Adrenal gland (tissue), 5 donors: ENCODE results near the gene ANKS3.

Experiments used
- POLR2A ChIP-seq, 2 donors: fragments of 450-650 bp; IDR thresholded peaks; one replicate each; pipeline ENCODE4 v1.6.1; 2017; ENCODE audit warnings: antibody characterized with exemption in 2 of 2, mild to moderate bottlenecking in 2 of 2, moderate library complexity in 1 of 2
- TF ChIP-seq, protein P1 (sequence below), 6 experiments: fragments of 450-650 bp in 4 of 6; fragments of 200-600 bp in 2 of 6; sonication (generic) in 1 of 6; IDR thresholded peaks; 1 replicate in 5 of 6; 2 replicates in 1 of 6; pipeline versions ENCODE4 v1.5.1 to v1.8.0; 2016 to 2021; ENCODE audit warnings: antibody characterized with exemption in 6 of 6, mild to moderate bottlenecking in 2 of 6, moderate library complexity in 1 of 6
- donor health status: DM: no; HTN: no; CAD: no.

DNA sequence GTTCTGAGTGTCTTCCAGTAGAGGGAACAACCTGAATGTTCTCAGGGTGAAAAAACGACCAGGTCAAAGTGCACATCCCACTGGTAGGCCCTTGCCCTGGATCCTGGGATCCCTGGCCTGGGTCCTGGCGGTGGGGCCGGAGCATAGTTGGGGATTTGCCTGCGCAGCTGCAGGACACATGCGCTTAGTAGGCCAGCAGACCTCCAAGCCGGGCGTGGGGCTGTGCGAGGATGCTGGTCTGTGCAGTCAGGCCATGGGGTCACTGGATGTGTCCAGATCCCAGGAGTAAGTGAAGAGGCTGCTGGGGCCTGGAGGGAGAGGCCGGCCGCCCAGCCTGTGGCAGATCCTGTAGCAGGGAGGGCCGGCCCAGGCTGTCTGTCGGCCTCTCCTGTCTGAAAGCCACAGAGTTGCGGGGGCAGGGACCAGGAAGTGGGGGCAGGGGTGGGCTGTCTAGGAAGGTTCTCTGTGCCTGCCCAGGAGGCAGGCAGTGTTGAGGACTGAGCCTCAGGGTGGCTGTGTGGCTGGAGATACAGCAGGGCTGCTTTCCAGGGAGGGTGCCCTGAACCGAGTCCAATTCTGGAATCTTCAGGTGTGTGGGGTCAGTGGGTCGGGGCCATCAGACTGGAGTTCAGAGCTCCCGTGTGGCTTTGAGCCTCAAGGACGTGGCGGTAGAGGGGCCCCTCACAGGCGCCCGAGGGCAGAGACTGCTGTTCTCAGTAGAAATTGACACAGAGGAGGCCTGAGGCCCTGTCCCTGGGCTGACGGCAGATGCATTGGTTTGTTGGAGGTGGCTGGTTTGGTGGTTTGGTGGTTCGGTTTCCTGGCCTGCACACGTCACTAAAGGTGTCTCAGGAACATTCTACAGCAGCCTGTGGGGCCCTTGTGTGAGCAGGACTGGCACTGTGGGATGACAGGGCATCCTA is 57.9 kb downstream of the ANKS3 start:
- TF ChIP-seq POLR2A (IDR thresholded peaks at IDR 0.05) = no peak
- TF ChIP-seq, protein P1, sequence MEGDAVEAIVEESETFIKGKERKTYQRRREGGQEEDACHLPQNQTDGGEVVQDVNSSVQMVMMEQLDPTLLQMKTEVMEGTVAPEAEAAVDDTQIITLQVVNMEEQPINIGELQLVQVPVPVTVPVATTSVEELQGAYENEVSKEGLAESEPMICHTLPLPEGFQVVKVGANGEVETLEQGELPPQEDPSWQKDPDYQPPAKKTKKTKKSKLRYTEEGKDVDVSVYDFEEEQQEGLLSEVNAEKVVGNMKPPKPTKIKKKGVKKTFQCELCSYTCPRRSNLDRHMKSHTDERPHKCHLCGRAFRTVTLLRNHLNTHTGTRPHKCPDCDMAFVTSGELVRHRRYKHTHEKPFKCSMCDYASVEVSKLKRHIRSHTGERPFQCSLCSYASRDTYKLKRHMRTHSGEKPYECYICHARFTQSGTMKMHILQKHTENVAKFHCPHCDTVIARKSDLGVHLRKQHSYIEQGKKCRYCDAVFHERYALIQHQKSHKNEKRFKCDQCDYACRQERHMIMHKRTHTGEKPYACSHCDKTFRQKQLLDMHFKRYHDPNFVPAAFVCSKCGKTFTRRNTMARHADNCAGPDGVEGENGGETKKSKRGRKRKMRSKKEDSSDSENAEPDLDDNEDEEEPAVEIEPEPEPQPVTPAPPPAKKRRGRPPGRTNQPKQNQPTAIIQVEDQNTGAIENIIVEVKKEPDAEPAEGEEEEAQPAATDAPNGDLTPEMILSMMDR (IDR thresholded peaks at IDR 0.05) = no peak
